ENCODE data around the gene NAALADL2. TPM values are rescaled to one million over a fixed set of nuclear protein-coding genes. Genes with fewer than 3 reads are reported as not detected.

The NAALADL2 gene
- total and polyA plus RNA-seq, 9 of the 15 experiments (the other 6 are each of a cell fraction or from before 2014, with no cell fraction given): 0.29 to 1.1 (median 0.79) TPM; not detected in 1

DNA sequence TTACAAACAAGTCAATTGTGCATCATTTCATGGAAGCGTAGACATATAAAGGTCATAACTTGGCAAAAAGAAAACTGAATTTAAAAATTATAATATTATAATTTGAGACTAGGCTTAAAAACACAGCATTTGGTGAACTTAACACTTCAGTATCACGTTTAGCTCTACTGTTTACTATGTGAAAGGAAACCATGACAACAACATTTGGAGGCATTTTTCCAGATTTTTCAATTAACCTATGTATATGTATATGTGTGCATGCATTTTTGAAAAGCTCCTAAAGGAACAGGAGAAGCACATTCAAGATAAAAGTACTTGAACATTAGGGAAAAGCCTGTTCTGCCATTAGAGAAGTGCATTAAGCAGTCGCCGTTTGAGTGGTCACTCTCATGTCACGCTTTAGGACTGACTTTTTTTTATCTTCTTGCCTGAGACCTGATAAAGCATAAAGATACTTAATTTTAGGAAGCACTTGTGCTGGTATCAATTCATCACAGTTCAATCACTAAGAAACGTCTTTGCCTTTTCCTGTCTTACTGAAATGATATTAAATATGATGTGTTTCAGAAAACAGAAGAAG is 156.0 kb downstream of the NAALADL2 start (continued):
- TF ChIP-seq, protein P1, sequence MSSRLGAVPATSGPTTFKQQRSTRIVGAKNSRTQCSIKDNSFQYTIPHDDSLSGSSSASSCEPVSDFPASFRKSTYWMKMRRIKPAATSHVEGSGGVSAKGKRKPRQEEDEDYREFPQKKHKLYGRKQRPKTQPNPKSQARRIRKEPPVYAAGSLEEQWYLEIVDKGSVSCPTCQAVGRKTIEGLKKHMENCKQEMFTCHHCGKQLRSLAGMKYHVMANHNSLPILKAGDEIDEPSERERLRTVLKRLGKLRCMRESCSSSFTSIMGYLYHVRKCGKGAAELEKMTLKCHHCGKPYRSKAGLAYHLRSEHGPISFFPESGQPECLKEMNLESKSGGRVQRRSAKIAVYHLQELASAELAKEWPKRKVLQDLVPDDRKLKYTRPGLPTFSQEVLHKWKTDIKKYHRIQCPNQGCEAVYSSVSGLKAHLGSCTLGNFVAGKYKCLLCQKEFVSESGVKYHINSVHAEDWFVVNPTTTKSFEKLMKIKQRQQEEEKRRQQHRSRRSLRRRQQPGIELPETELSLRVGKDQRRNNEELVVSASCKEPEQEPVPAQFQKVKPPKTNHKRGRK (tag; IDR thresholded peaks at IDR 0.05): no peak
- no peak for TF ChIP-seq ZNF668 (CRISPR knock-in tag; IDR thresholded peaks at IDR 0.05)

GRCh38 chr3:175018946-175019727 is 160.0 kb downstream of the NAALADL2 start:
- no peak overlapping the region for H3K4me2 ChIP-seq (ENCODE audit: insufficient read depth, low read length)
- no peaks in the 10 kb centered on the region for H3K9me3 ChIP-seq (replicated peaks; ENCODE audit: control insufficient read depth, insufficient read depth, low read depth, low read length)
- ChIA-PET POLR2A (no interaction called here), CTCF (ENCODE audit: low intra/inter-chr PET ratio) (no interaction called here)
- no peaks in the 10 kb centered on the region for H3K4me1 ChIP-seq (replicated peaks in 1 of 2; ENCODE audit: control insufficient read depth in 2 of 2, insufficient read depth in 2 of 2, low read length in 2 of 2)
- no peak overlapping the region for H3K9ac ChIP-seq (ENCODE audit: insufficient read depth in 1 of 2, low read depth in 2 of 2, low read length in 2 of 2)
- H3K9me1 ChIP-seq (ENCODE audit: control insufficient read depth, insufficient read depth, low read length): no peaks in the 10 kb centered on the region
- H3K27me3 ChIP-seq (ENCODE audit: control insufficient read depth in 2 of 2, insufficient read depth in 2 of 2, low read length in 2 of 2): no peaks in the 10 kb centered on the region
- H3K36me3 ChIP-seq (ENCODE audit: control insufficient read depth, insufficient read depth, low read length): no peaks in the 10 kb centered on the region
- ATAC-seq (no peak), DNase-seq (ENCODE audit: extremely low read depth in 1 of 4, low spot score in 3 of 4) (no peak), FAIRE-seq (no peak)
- BruUV-seq (replicated peaks): no TSS peak
- no peak overlapping the region for H2AFZ ChIP-seq (ENCODE audit: low read depth, low read length)
- no peak overlapping the region for H3K4me3 ChIP-seq
- H4K20me1 ChIP-seq (replicated peaks; ENCODE audit: control insufficient read depth, insufficient read depth, low read length): no peaks in the 10 kb centered on the region
- intact Hi-C loops (cut with micrococcal nuclease): no loop called here
- H3K27ac ChIP-seq (ENCODE audit: extremely low read depth, low read depth, low read length): no peak overlapping the region
- in situ Hi-C loops (cut with MboI): no loop called here
- H3K79me2 ChIP-seq (ENCODE audit: control insufficient read depth, insufficient read depth, low read length): no peaks in the 10 kb centered on the region
- 5% methylated on average over 5 of the region's 5 CpGs for WGBS (ENCODE audit: insufficient coverage, low coverage, missing lambda C conversion rate)
- TF ChIP-seq E2F6 (IDR thresholded peaks at IDR 0.05; ENCODE audit: borderline replicate concordance in 1 of 2, extremely low read depth in 1 of 2, insufficient read depth in 1 of 2, insufficient read length in 1 of 2, low read depth in 1 of 2, low read length in 1 of 2, poor library complexity in 1 of 2, severe bottlenecking in 1 of 2): no peak
- no peak for TF ChIP-seq KLF1 (tag; IDR thresholded peaks at IDR 0.05)
- TF ChIP-seq, protein P2, sequence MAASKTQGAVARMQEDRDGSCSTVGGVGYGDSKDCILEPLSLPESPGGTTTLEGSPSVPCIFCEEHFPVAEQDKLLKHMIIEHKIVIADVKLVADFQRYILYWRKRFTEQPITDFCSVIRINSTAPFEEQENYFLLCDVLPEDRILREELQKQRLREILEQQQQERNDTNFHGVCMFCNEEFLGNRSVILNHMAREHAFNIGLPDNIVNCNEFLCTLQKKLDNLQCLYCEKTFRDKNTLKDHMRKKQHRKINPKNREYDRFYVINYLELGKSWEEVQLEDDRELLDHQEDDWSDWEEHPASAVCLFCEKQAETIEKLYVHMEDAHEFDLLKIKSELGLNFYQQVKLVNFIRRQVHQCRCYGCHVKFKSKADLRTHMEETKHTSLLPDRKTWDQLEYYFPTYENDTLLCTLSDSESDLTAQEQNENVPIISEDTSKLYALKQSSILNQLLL (CRISPR knock-in tag; IDR thresholded peaks at IDR 0.05; ENCODE audit: borderline replicate concordance): no peak
- no peak for TF ChIP-seq PPARD (CRISPR knock-in tag; IDR thresholded peaks at IDR 0.05)
- no peak for TF ChIP-seq ZNF696 (CRISPR knock-in tag; conservative IDR thresholded peaks at IDR 0.05)
- TF ChIP-seq TEAD1 (CRISPR knock-in tag; IDR thresholded peaks at IDR 0.05): no peak
- TF ChIP-seq ZNF165 (CRISPR knock-in tag; IDR thresholded peaks at IDR 0.05; ENCODE audit: borderline replicate concordance): no peak
- TF ChIP-seq, protein P3, sequence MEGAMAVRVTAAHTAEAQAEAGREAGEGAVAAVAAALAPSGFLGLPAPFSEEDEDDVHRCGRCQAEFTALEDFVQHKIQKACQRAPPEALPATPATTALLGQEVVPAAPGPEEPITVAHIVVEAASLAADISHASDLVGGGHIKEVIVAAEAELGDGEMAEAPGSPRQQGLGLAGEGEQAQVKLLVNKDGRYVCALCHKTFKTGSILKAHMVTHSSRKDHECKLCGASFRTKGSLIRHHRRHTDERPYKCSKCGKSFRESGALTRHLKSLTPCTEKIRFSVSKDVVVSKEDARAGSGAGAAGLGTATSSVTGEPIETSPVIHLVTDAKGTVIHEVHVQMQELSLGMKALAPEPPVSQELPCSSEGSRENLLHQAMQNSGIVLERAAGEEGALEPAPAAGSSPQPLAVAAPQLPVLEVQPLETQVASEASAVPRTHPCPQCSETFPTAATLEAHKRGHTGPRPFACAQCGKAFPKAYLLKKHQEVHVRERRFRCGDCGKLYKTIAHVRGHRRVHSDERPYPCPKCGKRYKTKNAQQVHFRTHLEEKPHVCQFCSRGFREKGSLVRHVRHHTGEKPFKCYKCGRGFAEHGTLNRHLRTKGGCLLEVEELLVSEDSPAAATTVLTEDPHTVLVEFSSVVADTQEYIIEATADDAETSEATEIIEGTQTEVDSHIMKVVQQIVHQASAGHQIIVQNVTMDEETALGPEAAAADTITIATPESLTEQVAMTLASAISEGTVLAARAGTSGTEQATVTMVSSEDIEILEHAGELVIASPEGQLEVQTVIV (CRISPR knock-in tag; IDR thresholded peaks at IDR 0.05; ENCODE audit: borderline replicate concordance): no peak
